Panc1 (cell line): ENCODE data around the gene FGFBP2. TPM values are rescaled to one million over a fixed set of nuclear protein-coding genes. Genes with fewer than 3 reads are reported as not detected.

Source experiments
- ATAC-seq: fragments of 200-7000 bp; cut with Tn5 transposase; 2 replicates; pipeline ENCODE4 v1.9.1; 2020; ENCODE audit warnings: mild to moderate bottlenecking, moderate library complexity
- BruUV-seq: library from RNA; stranded (reverse); fragments of 400-500 nt; replicated peaks from 2 replicates; lab custom pipeline; 2021; lab: Mats Ljungman, UMichigan
- CTCF ChIA-PET: fragments of 300-600 bp; sonication (Branson Sonifier 250); formaldehyde crosslinking; loops from one replicate; lab custom pipeline; 2022; ENCODE audit warnings: antibody characterized with exemption; lab: Charles Lee
- POLR2A ChIA-PET: fragments of 300-600 bp; sonication (Branson Sonifier 250); formaldehyde crosslinking; loops from one replicate; lab custom pipeline; 2022; ENCODE audit warnings: antibody characterized with exemption; lab: Charles Lee
- DNase-seq: peaks from one replicate; pipeline ENCODE4 v3.0.0-alpha.2; 2010; ENCODE audit warnings: low read depth, low spot score
- H3K27ac ChIP-seq: 2 replicates; pipeline ENCODE4 v1.5.1; 2011; ENCODE audit warnings: mild to moderate bottlenecking, low read length, inconsistent platforms
- H3K27me3 ChIP-seq: fragments of 200-500 bp; sonication (Bioruptor generic); 2 replicates; pipeline ENCODE4 v1.6.0; 2014; ENCODE audit warnings: low read length, inconsistent platforms; ENCODE audit not compliant: control insufficient read depth, insufficient read depth
- H3K36me3 ChIP-seq: fragments of 200-500 bp; sonication (Bioruptor generic); 2 replicates; pipeline ENCODE4 v1.5.1; 2014; ENCODE audit warnings: inconsistent platforms, mild to moderate bottlenecking, low read length, moderate library complexity; ENCODE audit not compliant: control insufficient read depth, insufficient read depth
- H3K4me1 ChIP-seq: 2 replicates; pipeline ENCODE4 v1.5.1; 2011; ENCODE audit warnings: inconsistent platforms, mild to moderate bottlenecking, low read length, moderate library complexity; ENCODE audit not compliant: control insufficient read depth, insufficient read depth
- H3K4me3 ChIP-seq, 2 experiments: 2 replicates each; pipeline ENCODE4 v1.5.1; 2011 to 2012; ENCODE audit warnings: low read depth in 2 of 2, low read length in 2 of 2, mild to moderate bottlenecking in 2 of 2, inconsistent platforms in 1 of 2, moderate library complexity in 1 of 2
- H3K9me3 ChIP-seq: fragments of 200-500 bp; sonication (Bioruptor generic); 2 replicates; pipeline ENCODE4 v1.5.1; 2014; ENCODE audit warnings: low read depth, mild to moderate bottlenecking, inconsistent platforms, low read length, moderate library complexity; ENCODE audit not compliant: control insufficient read depth, insufficient read depth
- CTCF ChIP-seq: fragments of 450-650 bp; IDR thresholded peaks from 2 replicates; pipeline ENCODE4 v1.5.1; 2017; ENCODE audit warnings: mild to moderate bottlenecking
- POLR2AphosphoS5 ChIP-seq: IDR thresholded peaks from 2 replicates; pipeline ENCODE4 v1.6.1; 2012; ENCODE audit warnings: mild to moderate bottlenecking, low read depth, low read length, moderate library complexity
- SIN3A ChIP-seq: IDR thresholded peaks from 2 replicates; pipeline ENCODE4 v1.6.1; 2012; ENCODE audit warnings: low read depth, mild to moderate bottlenecking, low read length, moderate library complexity, borderline replicate concordance; ENCODE audit not compliant: insufficient read depth
- TCF7L2 ChIP-seq: IDR thresholded peaks from 2 replicates; pipeline ENCODE4 v1.6.1; 2011; ENCODE audit warnings: mild to moderate bottlenecking, low read depth, low read length, inconsistent platforms
- in situ Hi-C: cut with HindIII; loops from 2 replicates; pipeline ENCODE4 v1.10.0; 2016; ENCODE audit warnings: low sequenced_read_pairs, low pct_unique_long_range_greater_than_20kb
- intact Hi-C: fragments of 100-400 bp; cut with micrococcal nuclease; formaldehyde crosslinking; loops from one replicate; pipeline ENCODE4 v1.10.0; 2022; ENCODE audit not compliant: unreplicated experiment
- total RNA-seq: library from RNA; stranded (reverse); gene quantifications from one replicate; pipeline ENCODE4 v1.2.1, GENCODE V29; 2021; ENCODE audit not compliant: unreplicated experiment
- TF ChIP-seq, protein P1 (sequence below), 2 experiments: IDR thresholded peaks; 2 replicates each; pipeline ENCODE4 v1.6.1; 2011 to 2012; ENCODE audit warnings: low read depth in 2 of 2, control low read depth in 1 of 2, low read length in 1 of 2, mild to moderate bottlenecking in 1 of 2, moderate library complexity in 1 of 2; ENCODE audit not compliant: insufficient read depth in 1 of 2

The FGFBP2 gene
- total RNA-seq, 1 experiment from 2014 or later, result 0.33 TPM

DNA sequence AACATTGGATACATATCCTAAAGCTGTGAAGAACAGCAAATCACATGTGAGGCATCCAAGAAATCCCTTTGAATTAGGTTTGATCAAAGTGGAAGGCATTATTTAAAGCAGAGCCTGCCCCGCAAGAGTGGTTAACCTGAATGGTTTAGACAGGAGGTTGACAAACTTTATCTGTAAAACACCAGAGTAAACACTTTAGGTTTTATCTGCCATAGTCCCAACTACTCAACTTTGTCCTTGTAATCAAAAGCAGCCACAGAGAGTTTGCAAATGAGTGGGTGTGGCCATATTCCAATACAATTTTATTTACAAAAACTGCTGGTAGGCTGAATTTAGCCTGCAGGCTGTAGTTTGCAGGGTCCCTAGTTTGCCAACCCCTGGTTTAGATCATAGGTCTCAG is 25.2 kb upstream of the FGFBP2 start:
- Histone ChIP-seq H3K36me3 (no peaks in the 10 kb centered on the region), H3K27ac (no peak overlapping the region), H3K9me3 (no peaks in the 10 kb centered on the region), H3K27me3 (no peaks in the 10 kb centered on the region), H3K4me1 (no peaks in the 10 kb centered on the region), H3K4me3 (no peak overlapping the region)
- in situ Hi-C loops, result no loop called here
- intact Hi-C loops, result no loop called here
- TF ChIP-seq POLR2AphosphoS5, result no peak
- TF ChIP-seq TCF7L2, result no peak
- TF ChIP-seq CTCF, result no peak
- TF ChIP-seq, protein P1, sequence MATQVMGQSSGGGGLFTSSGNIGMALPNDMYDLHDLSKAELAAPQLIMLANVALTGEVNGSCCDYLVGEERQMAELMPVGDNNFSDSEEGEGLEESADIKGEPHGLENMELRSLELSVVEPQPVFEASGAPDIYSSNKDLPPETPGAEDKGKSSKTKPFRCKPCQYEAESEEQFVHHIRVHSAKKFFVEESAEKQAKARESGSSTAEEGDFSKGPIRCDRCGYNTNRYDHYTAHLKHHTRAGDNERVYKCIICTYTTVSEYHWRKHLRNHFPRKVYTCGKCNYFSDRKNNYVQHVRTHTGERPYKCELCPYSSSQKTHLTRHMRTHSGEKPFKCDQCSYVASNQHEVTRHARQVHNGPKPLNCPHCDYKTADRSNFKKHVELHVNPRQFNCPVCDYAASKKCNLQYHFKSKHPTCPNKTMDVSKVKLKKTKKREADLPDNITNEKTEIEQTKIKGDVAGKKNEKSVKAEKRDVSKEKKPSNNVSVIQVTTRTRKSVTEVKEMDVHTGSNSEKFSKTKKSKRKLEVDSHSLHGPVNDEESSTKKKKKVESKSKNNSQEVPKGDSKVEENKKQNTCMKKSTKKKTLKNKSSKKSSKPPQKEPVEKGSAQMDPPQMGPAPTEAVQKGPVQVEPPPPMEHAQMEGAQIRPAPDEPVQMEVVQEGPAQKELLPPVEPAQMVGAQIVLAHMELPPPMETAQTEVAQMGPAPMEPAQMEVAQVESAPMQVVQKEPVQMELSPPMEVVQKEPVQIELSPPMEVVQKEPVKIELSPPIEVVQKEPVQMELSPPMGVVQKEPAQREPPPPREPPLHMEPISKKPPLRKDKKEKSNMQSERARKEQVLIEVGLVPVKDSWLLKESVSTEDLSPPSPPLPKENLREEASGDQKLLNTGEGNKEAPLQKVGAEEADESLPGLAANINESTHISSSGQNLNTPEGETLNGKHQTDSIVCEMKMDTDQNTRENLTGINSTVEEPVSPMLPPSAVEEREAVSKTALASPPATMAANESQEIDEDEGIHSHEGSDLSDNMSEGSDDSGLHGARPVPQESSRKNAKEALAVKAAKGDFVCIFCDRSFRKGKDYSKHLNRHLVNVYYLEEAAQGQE (IDR thresholded peaks at IDR 0.05; ENCODE audit: insufficient read depth in 1 of 2, low read depth in 2 of 2, low read length in 1 of 2), result no peak
- no peak for TF ChIP-seq SIN3A
- ATAC-seq (no peak), DNase-seq (no peak)
- ChIA-PET POLR2A (no interaction called here), CTCF (no interaction called here)
- BruUV-seq, result no TSS peak

DNA sequence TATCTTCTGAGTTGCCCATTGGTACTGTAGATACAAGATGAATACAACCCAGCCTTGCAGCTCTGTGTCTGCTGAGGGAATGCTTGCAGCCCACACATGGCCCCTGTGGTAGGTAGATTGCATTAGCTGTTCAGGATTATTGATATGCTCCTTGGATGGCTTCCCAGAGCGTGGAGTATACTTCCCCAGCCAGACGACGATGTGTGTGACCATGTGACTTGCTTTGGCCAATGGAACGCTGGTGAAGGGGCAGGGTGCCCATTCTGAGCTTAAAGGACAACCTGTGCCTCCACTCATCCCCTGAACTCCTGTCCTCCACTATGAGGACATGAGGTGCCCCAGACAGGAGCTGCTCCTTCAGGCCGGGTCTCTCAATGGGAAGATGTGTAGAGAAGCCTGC is 23.9 kb upstream of the FGFBP2 start:
- Histone ChIP-seq H3K27me3 (no peaks in the 10 kb centered on the region), H3K4me1 (no peaks in the 10 kb centered on the region), H3K4me3 (no peak overlapping the region), H3K9me3 (no peaks in the 10 kb centered on the region), H3K36me3 (no peaks in the 10 kb centered on the region), H3K27ac (no peak overlapping the region)
- intact Hi-C loops (no loop called here), in situ Hi-C loops (no loop called here)
- no peak for ATAC-seq
- POLR2A ChIA-PET, result interaction anchor here (0.5 kb wide), 1 partner anchor 20 kb away, joined by 8 read pairs; no protein-coding TSS in a partner anchor
- CTCF ChIA-PET, result no interaction called here
- DNase-seq, result no peak
- no TSS peak for BruUV-seq
- TF ChIP-seq CTCF, result no peak
- no peak for TF ChIP-seq POLR2AphosphoS5
- TF ChIP-seq SIN3A, result no peak

DNA sequence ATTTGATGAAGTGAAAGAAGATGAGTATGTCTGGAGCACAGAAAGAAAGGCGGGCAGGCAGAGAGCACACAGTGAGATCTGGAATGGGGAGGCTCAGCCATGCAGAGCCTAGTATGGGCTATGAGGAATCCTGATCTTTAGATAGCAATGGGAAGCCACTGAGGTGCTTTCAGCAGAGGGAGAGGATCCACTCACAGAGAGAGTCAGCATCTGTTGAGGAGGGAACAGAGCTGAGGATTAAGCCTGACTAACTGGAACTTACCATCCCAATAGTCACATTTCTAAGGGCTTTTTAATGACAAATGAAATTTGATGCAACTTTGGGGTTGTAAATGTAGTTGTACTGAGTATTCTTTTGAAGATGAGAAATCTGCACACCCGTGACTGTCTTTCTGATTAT is 20.6 kb upstream of the FGFBP2 start:
- H3K4me1 ChIP-seq, result no peaks in the 10 kb centered on the region
- in situ Hi-C loops, result no loop called here
- DNase-seq (no peak), ATAC-seq (no peak)
- POLR2A ChIA-PET, result no interaction called here
- no peaks in the 10 kb centered on the region for H3K27me3 ChIP-seq
- H3K4me3 ChIP-seq, result no peak overlapping the region
- no peak overlapping the region for H3K27ac ChIP-seq
- no peaks in the 10 kb centered on the region for H3K9me3 ChIP-seq
- TF ChIP-seq POLR2AphosphoS5, result no peak
- TF ChIP-seq TCF7L2, result no peak
- no peak for TF ChIP-seq CTCF
- TF ChIP-seq, protein P1 (IDR thresholded peaks at IDR 0.05; ENCODE audit: insufficient read depth in 1 of 2, low read depth in 2 of 2, low read length in 1 of 2), result no peak
- TF ChIP-seq SIN3A, result no peak
- no TSS peak for BruUV-seq
- intact Hi-C loops, result no loop called here
- CTCF ChIA-PET, result no interaction called here
- H3K36me3 ChIP-seq, result no peaks in the 10 kb centered on the region
